HL-60 (cell line): ENCODE data around the gene ZNF768.

Experiments
- DNase-seq, 2 experiments: peaks; one replicate each; pipeline ENCODE4 v3.0.0-alpha.2; 2010 to 2020; ENCODE audit warnings: low read depth in 1 of 2, low spot score in 1 of 2
- H3K27ac ChIP-seq: fragments of 250-450 bp; sonication (Bioruptor Pico); replicated peaks from 2 replicates; pipeline ENCODE4 v1.5.1; 2020; ENCODE audit warnings: mild to moderate bottlenecking, moderate library complexity
- H3K27me3 ChIP-seq: fragments of 250-450 bp; sonication (Bioruptor Pico); 2 replicates; pipeline ENCODE4 v1.5.1; 2021; ENCODE audit warnings: mild to moderate bottlenecking, moderate library complexity; ENCODE audit not compliant: insufficient read depth, poor library complexity, severe bottlenecking
- H3K4me3 ChIP-seq: replicated peaks from 2 replicates; pipeline ENCODE4 v1.5.1; 2011; ENCODE audit warnings: mild to moderate bottlenecking, control low read depth, low read length; ENCODE audit not compliant: insufficient read depth
- CTCF ChIP-seq: IDR thresholded peaks from one replicate; pipeline ENCODE4 v1.5.1; 2011; ENCODE audit warnings: low read length, control low read depth, inconsistent platforms; ENCODE audit not compliant: insufficient read depth
- GABPA ChIP-seq: IDR thresholded peaks from 2 replicates; pipeline ENCODE4 v1.6.1; 2012; ENCODE audit warnings: low read depth
- POLR2AphosphoS5 ChIP-seq: IDR thresholded peaks from 2 replicates; pipeline ENCODE4 v1.6.1; 2012; ENCODE audit warnings: low read depth
- SPI1 ChIP-seq: IDR thresholded peaks from 2 replicates; pipeline ENCODE4 v1.6.1; 2012; ENCODE audit warnings: low read depth, mild to moderate bottlenecking, borderline replicate concordance
- TF ChIP-seq, protein P1 (sequence below): IDR thresholded peaks from 2 replicates; pipeline ENCODE4 v1.6.1; 2012; ENCODE audit warnings: low read depth; ENCODE audit not compliant: insufficient replicate concordance

ZNF768 gene

DNA sequence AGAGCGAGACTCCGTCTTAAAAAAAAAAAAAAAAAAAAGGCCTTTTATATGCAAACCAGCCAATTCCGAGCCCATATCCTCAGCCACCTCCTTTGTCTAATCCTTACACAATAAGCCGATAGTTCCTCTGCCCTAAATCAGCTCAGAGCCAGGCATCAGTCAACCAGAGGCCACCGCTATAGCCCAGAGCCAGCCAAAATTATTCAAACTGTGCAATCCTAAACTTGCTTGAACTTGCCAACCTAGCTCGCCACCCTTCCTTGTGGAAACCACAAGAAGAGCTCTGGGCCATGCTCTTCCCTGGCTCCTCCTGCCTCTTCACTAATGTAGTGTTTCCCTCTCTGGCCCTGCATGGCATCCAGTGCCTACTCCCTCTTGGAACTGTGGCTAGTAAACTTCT, 36.2 kb downstream of the ZNF768 start:
- Histone ChIP-seq H3K4me3 (no peak overlapping the region), H3K27me3 (no peaks in the 10 kb centered on the region), H3K27ac (no peak overlapping the region)
- TF ChIP-seq POLR2AphosphoS5 (no peak), SPI1 (no peak), GABPA (no peak), CTCF (no peak)
- TF ChIP-seq, protein P1, sequence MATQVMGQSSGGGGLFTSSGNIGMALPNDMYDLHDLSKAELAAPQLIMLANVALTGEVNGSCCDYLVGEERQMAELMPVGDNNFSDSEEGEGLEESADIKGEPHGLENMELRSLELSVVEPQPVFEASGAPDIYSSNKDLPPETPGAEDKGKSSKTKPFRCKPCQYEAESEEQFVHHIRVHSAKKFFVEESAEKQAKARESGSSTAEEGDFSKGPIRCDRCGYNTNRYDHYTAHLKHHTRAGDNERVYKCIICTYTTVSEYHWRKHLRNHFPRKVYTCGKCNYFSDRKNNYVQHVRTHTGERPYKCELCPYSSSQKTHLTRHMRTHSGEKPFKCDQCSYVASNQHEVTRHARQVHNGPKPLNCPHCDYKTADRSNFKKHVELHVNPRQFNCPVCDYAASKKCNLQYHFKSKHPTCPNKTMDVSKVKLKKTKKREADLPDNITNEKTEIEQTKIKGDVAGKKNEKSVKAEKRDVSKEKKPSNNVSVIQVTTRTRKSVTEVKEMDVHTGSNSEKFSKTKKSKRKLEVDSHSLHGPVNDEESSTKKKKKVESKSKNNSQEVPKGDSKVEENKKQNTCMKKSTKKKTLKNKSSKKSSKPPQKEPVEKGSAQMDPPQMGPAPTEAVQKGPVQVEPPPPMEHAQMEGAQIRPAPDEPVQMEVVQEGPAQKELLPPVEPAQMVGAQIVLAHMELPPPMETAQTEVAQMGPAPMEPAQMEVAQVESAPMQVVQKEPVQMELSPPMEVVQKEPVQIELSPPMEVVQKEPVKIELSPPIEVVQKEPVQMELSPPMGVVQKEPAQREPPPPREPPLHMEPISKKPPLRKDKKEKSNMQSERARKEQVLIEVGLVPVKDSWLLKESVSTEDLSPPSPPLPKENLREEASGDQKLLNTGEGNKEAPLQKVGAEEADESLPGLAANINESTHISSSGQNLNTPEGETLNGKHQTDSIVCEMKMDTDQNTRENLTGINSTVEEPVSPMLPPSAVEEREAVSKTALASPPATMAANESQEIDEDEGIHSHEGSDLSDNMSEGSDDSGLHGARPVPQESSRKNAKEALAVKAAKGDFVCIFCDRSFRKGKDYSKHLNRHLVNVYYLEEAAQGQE: no peak
- no peak for DNase-seq

DNA sequence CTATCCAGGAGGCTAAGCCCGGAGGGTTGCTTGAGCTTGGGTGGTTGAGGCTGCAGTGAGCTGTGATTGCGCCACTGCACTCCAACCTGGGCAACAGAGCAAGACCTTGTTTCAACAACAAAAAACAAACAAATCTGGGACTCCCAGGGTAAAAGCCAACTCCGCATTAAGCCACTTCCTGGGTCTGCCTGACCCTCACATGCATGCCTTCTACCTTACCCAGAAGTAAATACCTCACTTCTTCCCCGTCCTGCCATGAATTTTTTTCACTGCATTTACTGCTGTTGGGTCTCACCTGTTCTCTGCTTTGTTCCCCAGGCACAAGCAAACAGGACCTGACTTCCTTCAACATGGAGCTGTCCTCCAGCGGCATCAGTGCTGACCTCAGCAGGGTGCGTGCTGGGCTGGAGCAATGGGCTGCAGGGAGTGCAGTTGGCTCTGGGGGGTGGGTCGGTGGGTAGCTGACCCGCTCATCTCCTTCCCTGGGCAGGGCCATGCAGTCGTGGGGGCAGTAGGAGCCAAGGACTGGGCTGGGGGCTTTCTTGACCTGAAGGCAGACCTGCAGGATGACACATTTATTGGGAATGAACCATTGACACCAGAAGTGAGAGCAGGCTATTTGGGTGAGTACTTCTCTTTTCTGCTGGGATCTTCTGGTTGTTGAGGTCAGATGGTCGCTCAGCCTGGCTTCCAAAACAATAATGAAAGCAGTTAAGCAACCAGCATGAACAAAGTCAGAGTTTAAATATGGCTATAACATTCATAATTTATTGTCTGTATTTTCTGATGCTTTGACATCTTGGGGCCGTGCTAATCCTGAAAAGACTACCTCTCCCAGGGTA, 37.4 kb downstream of the ZNF768 start:
- TF ChIP-seq CTCF (no peak), GABPA (no peak), POLR2AphosphoS5 (no peak), SPI1 (no peak)
- TF ChIP-seq, protein P1: no peak
- H3K27ac ChIP-seq: no peak overlapping the region
- H3K27me3 ChIP-seq: no peaks in the 10 kb centered on the region
- no peak for DNase-seq
- H3K4me3 ChIP-seq: no peak overlapping the region

DNA sequence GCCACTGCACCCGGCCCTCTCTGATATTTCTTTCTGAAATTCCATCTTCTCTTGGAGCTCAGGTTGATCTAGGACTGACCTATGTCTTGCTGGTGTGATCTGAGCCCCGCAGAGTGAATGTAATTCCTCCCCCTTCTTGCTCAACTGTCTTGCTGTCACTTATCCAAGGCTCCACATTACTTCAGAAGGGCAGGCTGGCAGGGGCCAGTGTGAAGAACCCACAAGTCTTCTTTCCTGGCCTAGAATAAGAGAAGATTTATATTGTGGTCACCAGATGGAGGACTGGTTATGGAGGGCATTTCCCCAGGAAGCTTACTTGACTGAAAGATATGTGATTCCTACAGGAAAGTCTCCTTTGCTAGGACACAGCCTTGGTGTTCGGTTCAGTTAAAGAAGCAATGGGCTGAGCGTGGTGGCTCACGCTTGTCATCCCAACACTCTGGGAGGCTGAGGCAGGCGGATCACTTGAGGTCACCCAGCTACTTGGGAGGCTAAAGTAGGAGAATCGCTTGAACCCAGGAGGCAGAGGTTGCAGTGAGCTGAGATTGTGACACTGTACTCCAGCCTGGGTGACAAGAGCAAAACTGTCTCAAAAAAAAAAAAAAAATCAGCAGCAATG, 40.4 kb downstream of the ZNF768 start:
- Histone ChIP-seq H3K27ac (no peak overlapping the region), H3K27me3 (no peaks in the 10 kb centered on the region), H3K4me3 (no peak overlapping the region)
- TF ChIP-seq, protein P1: no peak
- TF ChIP-seq POLR2AphosphoS5 (no peak), GABPA (no peak)
- DNase-seq: no peak
